Peyer's patch (tissue), 4 donors: ENCODE measurements around the gene RPL39.

Experiments used
- POLR2A ChIP-seq, 2 donors: fragments of 450-650 bp; IDR thresholded peaks; one replicate each; pipeline ENCODE4 v1.5.1; 2017; ENCODE audit warnings: antibody characterized with exemption in 2 of 2, mild to moderate bottlenecking in 2 of 2, moderate library complexity in 2 of 2
- TF ChIP-seq, protein P1 (sequence below), 6 experiments: fragments of 450-650 bp in 4 of 6; fragments of 200-600 bp in 2 of 6; sonication (generic) in 1 of 6; IDR thresholded peaks; one replicate each; pipeline ENCODE4 v1.5.1; 2017 to 2019; ENCODE audit warnings: antibody characterized with exemption in 6 of 6, mild to moderate bottlenecking in 3 of 6, moderate library complexity in 1 of 6

DNA sequence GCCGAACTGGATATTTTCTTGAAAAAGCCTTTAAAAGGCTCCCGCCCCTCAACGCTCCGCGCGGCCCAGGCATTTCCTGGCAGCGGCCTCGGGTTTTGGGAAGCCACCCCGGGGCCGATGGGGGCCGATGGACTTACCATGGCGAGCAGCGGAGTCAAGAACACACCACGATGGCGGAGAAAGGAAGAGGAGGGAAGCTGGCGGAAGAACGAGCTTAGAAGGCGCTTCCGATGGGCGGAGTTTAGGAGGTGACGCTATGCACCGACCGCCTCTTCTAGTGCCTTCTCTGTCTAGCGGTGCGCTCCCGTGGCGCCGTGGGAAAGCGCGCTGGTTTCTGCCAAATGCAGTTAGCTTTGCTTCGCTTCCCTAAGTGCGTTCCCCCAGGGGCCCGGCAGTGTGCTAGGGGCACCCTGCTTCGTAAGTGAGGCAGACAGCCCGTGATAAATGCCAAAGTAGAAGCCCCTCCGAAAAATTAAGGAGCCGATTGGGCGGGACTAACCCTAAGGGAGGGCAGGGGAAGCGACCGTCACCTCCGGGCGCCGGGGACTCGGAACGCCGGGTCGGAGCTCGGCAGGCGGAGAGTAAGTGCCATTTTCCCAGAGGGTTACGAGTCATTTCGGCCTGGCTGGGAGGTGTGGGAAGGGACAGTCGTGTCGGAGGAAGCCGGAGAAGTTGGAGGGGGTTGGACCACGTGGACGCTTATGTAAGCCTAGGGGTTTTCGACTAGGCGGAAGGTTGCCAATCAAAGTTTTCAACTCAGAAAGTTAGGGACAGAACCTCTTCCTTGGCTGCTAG, at the start of gene RPL39:
- TF ChIP-seq, protein P1, sequence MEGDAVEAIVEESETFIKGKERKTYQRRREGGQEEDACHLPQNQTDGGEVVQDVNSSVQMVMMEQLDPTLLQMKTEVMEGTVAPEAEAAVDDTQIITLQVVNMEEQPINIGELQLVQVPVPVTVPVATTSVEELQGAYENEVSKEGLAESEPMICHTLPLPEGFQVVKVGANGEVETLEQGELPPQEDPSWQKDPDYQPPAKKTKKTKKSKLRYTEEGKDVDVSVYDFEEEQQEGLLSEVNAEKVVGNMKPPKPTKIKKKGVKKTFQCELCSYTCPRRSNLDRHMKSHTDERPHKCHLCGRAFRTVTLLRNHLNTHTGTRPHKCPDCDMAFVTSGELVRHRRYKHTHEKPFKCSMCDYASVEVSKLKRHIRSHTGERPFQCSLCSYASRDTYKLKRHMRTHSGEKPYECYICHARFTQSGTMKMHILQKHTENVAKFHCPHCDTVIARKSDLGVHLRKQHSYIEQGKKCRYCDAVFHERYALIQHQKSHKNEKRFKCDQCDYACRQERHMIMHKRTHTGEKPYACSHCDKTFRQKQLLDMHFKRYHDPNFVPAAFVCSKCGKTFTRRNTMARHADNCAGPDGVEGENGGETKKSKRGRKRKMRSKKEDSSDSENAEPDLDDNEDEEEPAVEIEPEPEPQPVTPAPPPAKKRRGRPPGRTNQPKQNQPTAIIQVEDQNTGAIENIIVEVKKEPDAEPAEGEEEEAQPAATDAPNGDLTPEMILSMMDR (IDR thresholded peaks at IDR 0.05) = no peak
- TF ChIP-seq POLR2A (IDR thresholded peaks at IDR 0.05) = peak; percentile 30 to 74
